Endothelial cell of umbilical vein (primary cell): ENCODE results near the gene MICAL3. TPM values are rescaled to one million over a fixed set of nuclear protein-coding genes. Genes with fewer than 3 reads are reported as not detected.

Experiments used
- BruUV-seq: library from RNA; stranded (reverse); fragments of 400-500 nt; replicated peaks from 2 replicates; lab custom pipeline; 2021; lab: Mats Ljungman, UMichigan
- CTCF ChIA-PET: fragments of 300-600, 350-600 bp; sonication (Branson Sonifier 250); formaldehyde crosslinking; loops from one replicate; lab custom pipeline; 2021; ENCODE audit warnings: antibody characterized with exemption, inconsistent platforms; lab: Charles Lee
- POLR2A ChIA-PET: fragments of 300-600, 350-600 bp; sonication (Branson Sonifier 250); formaldehyde crosslinking; loops from one replicate; lab custom pipeline; 2021; ENCODE audit warnings: antibody characterized with exemption, inconsistent platforms; lab: Charles Lee
- DNase-seq: peaks from one replicate; pipeline ENCODE4 v3.0.0-alpha.2; 2011; ENCODE audit warnings: low read depth, low spot score
- FAIRE-seq: peaks from 2 replicates; lab custom pipeline; 2011; peaks lifted over from hg19 to GRCh38; lab: Jason Lieb, UNC
- H2AFZ ChIP-seq: 2 replicates; pipeline ENCODE4 v1.6.0; 2012; ENCODE audit warnings: low read depth, low read length, control low read depth, inconsistent platforms
- H3K27ac ChIP-seq: 2 replicates; pipeline ENCODE4 v1.5.1; 2011; ENCODE audit warnings: low read depth, mild to moderate bottlenecking, control low read depth, low read length, moderate library complexity; ENCODE audit not compliant: insufficient read depth
- H3K27me3 ChIP-seq, 2 experiments: 2 replicates each; pipeline versions ENCODE4 v1.6.0 to v1.6.1; 2011; ENCODE audit warnings: low read length in 2 of 2, mixed read lengths in 1 of 2; ENCODE audit not compliant: control insufficient read depth in 2 of 2, insufficient read depth in 2 of 2
- H3K36me3 ChIP-seq, 2 experiments: 2 replicates in 1 of 2; 3 replicates in 1 of 2; pipeline ENCODE4 v1.5.1; 2011; ENCODE audit warnings: low read length in 2 of 2, mild to moderate bottlenecking in 1 of 2, moderate library complexity in 1 of 2; ENCODE audit not compliant: control insufficient read depth in 2 of 2, insufficient read depth in 2 of 2; ENCODE audit errors: extremely low read depth in 1 of 2
- H3K4me1 ChIP-seq: 3 replicates; pipeline ENCODE4 v1.5.1; 2011; ENCODE audit warnings: mild to moderate bottlenecking, low read length; ENCODE audit not compliant: control insufficient read depth, insufficient read depth; ENCODE audit errors: extremely low read depth
- H3K4me2 ChIP-seq: 2 replicates; pipeline ENCODE4 v1.6.1; 2011; ENCODE audit warnings: low read length, control low read depth, mixed read lengths; ENCODE audit not compliant: insufficient read depth
- H3K4me3 ChIP-seq, 3 experiments: fragments of 200-600 bp in 1 of 3; sonication (generic), shearing (Covaris generic) in 1 of 3; replicated peaks in 1 of 3; 2 replicates each; pipeline ENCODE4 v1.5.1; 2011 to 2016; ENCODE audit warnings: control low read depth in 3 of 3, low read length in 3 of 3, mild to moderate bottlenecking in 2 of 3, inconsistent platforms in 1 of 3, low read depth in 1 of 3, moderate library complexity in 1 of 3; ENCODE audit not compliant: insufficient read depth in 1 of 3
- H3K79me2 ChIP-seq: 2 replicates; pipeline ENCODE4 v1.6.0; 2012; ENCODE audit warnings: low read length, inconsistent platforms; ENCODE audit not compliant: control insufficient read depth, insufficient read depth
- H3K9ac ChIP-seq: replicated peaks from 2 replicates; pipeline ENCODE3; 2011; ENCODE audit warnings: low read length, control low read depth; ENCODE audit not compliant: insufficient read depth; ENCODE audit errors: extremely low read depth
- H3K9me1 ChIP-seq: replicated peaks from 3 replicates; pipeline ENCODE4 v1.6.0; 2011; ENCODE audit warnings: mild to moderate bottlenecking, low read length; ENCODE audit not compliant: control insufficient read depth, insufficient read depth; ENCODE audit errors: extremely low read depth
- H3K9me3 ChIP-seq: replicated peaks from 2 replicates; pipeline ENCODE4 v1.5.1; 2012; ENCODE audit warnings: low read length, inconsistent platforms; ENCODE audit not compliant: control insufficient read depth, insufficient read depth
- H4K20me1 ChIP-seq: replicated peaks from 2 replicates; pipeline ENCODE3; 2011; ENCODE audit warnings: mild to moderate bottlenecking, low read length; ENCODE audit not compliant: control insufficient read depth, insufficient read depth; ENCODE audit errors: extremely low read depth
- CTCF ChIP-seq, 2 donors: IDR thresholded peaks; 1 replicate in 1 of 2; 2 replicates in 1 of 2; pipeline ENCODE4 v1.5.1; 2011; ENCODE audit warnings: low read length in 2 of 2, mild to moderate bottlenecking in 2 of 2, moderate library complexity in 2 of 2, control low read depth in 1 of 2, inconsistent platforms in 1 of 2, low read depth in 1 of 2; ENCODE audit not compliant: insufficient read depth in 1 of 2; ENCODE audit errors: extremely low read depth in 1 of 2
- EZH2 ChIP-seq: IDR thresholded peaks from 2 replicates; pipeline ENCODE4 v1.6.1; 2012; ENCODE audit warnings: borderline replicate concordance, low read depth, mild to moderate bottlenecking, moderate library complexity, low read length, inconsistent platforms; ENCODE audit not compliant: severe bottlenecking
- FOS ChIP-seq: IDR thresholded peaks from 2 replicates; pipeline ENCODE4 v1.6.1; 2011; ENCODE audit warnings: mild to moderate bottlenecking, low read length, moderate library complexity, borderline replicate concordance; ENCODE audit not compliant: insufficient read depth
- GATA2 ChIP-seq: IDR thresholded peaks from 2 replicates; pipeline ENCODE4 v1.7.0; 2011; ENCODE audit warnings: low read depth, mild to moderate bottlenecking, moderate library complexity, mixed read lengths, low read length; ENCODE audit not compliant: insufficient read length, insufficient read depth
- JUN ChIP-seq: IDR thresholded peaks from 2 replicates; pipeline ENCODE4 v1.6.1; 2011; ENCODE audit warnings: borderline replicate concordance, low read depth; ENCODE audit not compliant: insufficient read length, insufficient read depth
- MAX ChIP-seq: IDR thresholded peaks from 2 replicates; pipeline ENCODE4 v1.6.1; 2011; ENCODE audit not compliant: insufficient read depth, insufficient read length
- MYC ChIP-seq: IDR thresholded peaks from one replicate; pipeline ENCODE4 v1.6.1; 2011; ENCODE audit warnings: mild to moderate bottlenecking, low read depth, low read length
- POLR2A ChIP-seq: IDR thresholded peaks from 2 replicates; pipeline ENCODE4 v1.6.1; 2012; ENCODE audit warnings: low read depth, mild to moderate bottlenecking, control low read depth, low read length
- POLR2AphosphoS5 ChIP-seq: IDR thresholded peaks from 2 replicates; pipeline ENCODE4 v1.6.1; 2012; ENCODE audit warnings: low read depth, mild to moderate bottlenecking, control low read depth, low read length, moderate library complexity; ENCODE audit not compliant: insufficient read depth
- dilution Hi-C: fragments of 300-500 bp; cut with MboI; formaldehyde crosslinking; loops from one replicate; pipeline ENCODE4 v1.15.0; 2019; ENCODE audit warnings: low sequenced_read_pairs; ENCODE audit not compliant: extremely low pct_ligation_motif_present
- intact Hi-C: fragments of 100-400 bp; cut with micrococcal nuclease; formaldehyde crosslinking; loops from one replicate; pipeline ENCODE4 v1.10.0; 2022
- polyA plus RNA-seq, 4 experiments: library from polyadenylated mRNA; depleted of rRNA in 3 of 4; stranded (reverse) in 3 of 4; unstranded in 1 of 4; fragments of >200 nt; gene quantifications; 2 replicates each; pipeline versions ENCODE4 v1.2.1 to v1.2.3, GENCODE V29; 2011 to 2012; ENCODE audit warnings: missing spikeins in 1 of 4
- total RNA-seq: library from RNA; stranded (reverse); gene quantifications from 2 replicates; pipeline ENCODE4 v1.2.3, GENCODE V29; 2021

MICAL3 gene
- total and polyA plus RNA-seq, 2 donors (not counting 3 experiments of a cell fraction or from before 2014, with no cell fraction given), result 14.5 to 63.7 TPM

DNA sequence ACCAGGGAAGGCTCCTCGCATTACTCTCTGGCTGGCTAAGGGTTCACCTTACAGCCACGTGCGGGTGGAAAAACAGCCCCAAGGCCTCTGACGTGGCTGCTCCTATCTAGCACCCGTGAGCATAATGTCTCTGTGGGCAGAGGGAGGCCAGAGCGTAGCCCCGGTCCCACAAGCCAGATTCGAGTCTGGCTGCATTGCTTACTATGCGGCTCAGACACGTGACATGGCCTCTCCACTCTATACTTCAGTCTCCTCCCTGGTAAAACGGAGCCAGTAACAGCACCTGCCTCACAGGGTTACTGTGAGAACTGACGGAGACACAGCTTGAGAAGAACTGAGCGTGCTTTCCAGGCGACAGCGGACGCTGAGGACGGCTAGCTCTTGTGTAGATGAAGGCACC lies 144.3 kb downstream of the MICAL3 start:
- no peak for FAIRE-seq
- Histone ChIP-seq H2AFZ (no peak overlapping the region), H3K9me1 (no peaks in the 10 kb centered on the region), H3K27me3 (no peaks in the 10 kb centered on the region), H3K27ac (no peak overlapping the region), H3K4me3 (no peak overlapping the region), H3K79me2 (no peaks in the 10 kb centered on the region), H4K20me1 (no peaks in the 10 kb centered on the region), H3K4me2 (no peak overlapping the region), H3K36me3 (peaks cover 2 to 14% of the 10 kb centered on the region in 2 experiments), H3K4me1 (no peaks in the 10 kb centered on the region), H3K9me3 (no peaks in the 10 kb centered on the region), H3K9ac (no peak overlapping the region)
- DNase-seq, result no peak
- BruUV-seq, result no TSS peak
- ChIA-PET CTCF (no interaction called here), POLR2A (no interaction called here)
- intact Hi-C loops (no loop called here), dilution Hi-C loops (no loop called here)
- no peak for TF ChIP-seq CTCF (IDR thresholded peaks at IDR 0.05; ENCODE audit: extremely low read depth in 1 of 2, insufficient read depth in 1 of 2, low read depth in 1 of 2, low read length in 2 of 2)
- no peak for TF ChIP-seq FOS
- no peak for TF ChIP-seq MAX
- no peak for TF ChIP-seq GATA2
- no peak for TF ChIP-seq JUN
- TF ChIP-seq MYC, result no peak
- no peak for TF ChIP-seq POLR2AphosphoS5
- no peak for TF ChIP-seq POLR2A
- no peak for TF ChIP-seq EZH2
